DND-41 (cell line): ENCODE measurements around the gene PIK3C2B.

Source experiments
- CTCF ChIP-seq: IDR thresholded peaks from 2 replicates; pipeline ENCODE4 v1.5.1; 2012; ENCODE audit warnings: borderline replicate concordance, low read length, moderate library complexity, mild to moderate bottlenecking; ENCODE audit not compliant: poor library complexity, severe bottlenecking; ENCODE audit errors: extremely low read depth
- EZH2 ChIP-seq: IDR thresholded peaks from 3 replicates; pipeline ENCODE4 v1.6.1; 2012; ENCODE audit warnings: borderline replicate concordance, low read depth, mild to moderate bottlenecking, moderate library complexity, low read length, inconsistent platforms; ENCODE audit not compliant: severe bottlenecking

- TF ChIP-seq CTCF = no peak
- TF ChIP-seq EZH2 = no peak
Measured at GRCh38 chr1:204511366-204511765, 16.8 kb upstream of the PIK3C2B start.
